Endothelial cell of umbilical vein (primary cell): ENCODE measurements around the gene BRI3. TPM values are rescaled to one million over a fixed set of nuclear protein-coding genes. Genes with fewer than 3 reads are reported as not detected.

Experiments used
- BruUV-seq: library from RNA; stranded (reverse); fragments of 400-500 nt; replicated peaks from 2 replicates; lab custom pipeline; 2021; lab: Mats Ljungman, UMichigan
- CTCF ChIA-PET: fragments of 300-600, 350-600 bp; sonication (Branson Sonifier 250); formaldehyde crosslinking; loops from one replicate; lab custom pipeline; 2021; ENCODE audit warnings: antibody characterized with exemption, inconsistent platforms; lab: Charles Lee
- POLR2A ChIA-PET: fragments of 300-600, 350-600 bp; sonication (Branson Sonifier 250); formaldehyde crosslinking; loops from one replicate; lab custom pipeline; 2021; ENCODE audit warnings: antibody characterized with exemption, inconsistent platforms; lab: Charles Lee
- DNase-seq: peaks from one replicate; pipeline ENCODE4 v3.0.0-alpha.2; 2011; ENCODE audit warnings: low read depth, low spot score
- FAIRE-seq: peaks from 2 replicates; lab custom pipeline; 2011; peaks lifted over from hg19 to GRCh38; lab: Jason Lieb, UNC
- H2AFZ ChIP-seq: 2 replicates; pipeline ENCODE4 v1.6.0; 2012; ENCODE audit warnings: low read depth, low read length, control low read depth, inconsistent platforms
- H3K27ac ChIP-seq: 2 replicates; pipeline ENCODE4 v1.5.1; 2011; ENCODE audit warnings: low read depth, mild to moderate bottlenecking, control low read depth, low read length, moderate library complexity; ENCODE audit not compliant: insufficient read depth
- H3K27me3 ChIP-seq, 2 experiments: 2 replicates each; pipeline versions ENCODE4 v1.6.0 to v1.6.1; 2011; ENCODE audit warnings: low read length in 2 of 2, mixed read lengths in 1 of 2; ENCODE audit not compliant: control insufficient read depth in 2 of 2, insufficient read depth in 2 of 2
- H3K36me3 ChIP-seq, 2 experiments: 2 replicates in 1 of 2; 3 replicates in 1 of 2; pipeline ENCODE4 v1.5.1; 2011; ENCODE audit warnings: low read length in 2 of 2, mild to moderate bottlenecking in 1 of 2, moderate library complexity in 1 of 2; ENCODE audit not compliant: control insufficient read depth in 2 of 2, insufficient read depth in 2 of 2; ENCODE audit errors: extremely low read depth in 1 of 2
- H3K4me1 ChIP-seq: 3 replicates; pipeline ENCODE4 v1.5.1; 2011; ENCODE audit warnings: mild to moderate bottlenecking, low read length; ENCODE audit not compliant: control insufficient read depth, insufficient read depth; ENCODE audit errors: extremely low read depth
- H3K4me2 ChIP-seq: 2 replicates; pipeline ENCODE4 v1.6.1; 2011; ENCODE audit warnings: low read length, control low read depth, mixed read lengths; ENCODE audit not compliant: insufficient read depth
- H3K4me3 ChIP-seq, 3 experiments: fragments of 200-600 bp in 1 of 3; sonication (generic), shearing (Covaris generic) in 1 of 3; replicated peaks in 1 of 3; 2 replicates each; pipeline ENCODE4 v1.5.1; 2011 to 2016; ENCODE audit warnings: control low read depth in 3 of 3, low read length in 3 of 3, mild to moderate bottlenecking in 2 of 3, inconsistent platforms in 1 of 3, low read depth in 1 of 3, moderate library complexity in 1 of 3; ENCODE audit not compliant: insufficient read depth in 1 of 3
- H3K79me2 ChIP-seq: 2 replicates; pipeline ENCODE4 v1.6.0; 2012; ENCODE audit warnings: low read length, inconsistent platforms; ENCODE audit not compliant: control insufficient read depth, insufficient read depth
- H3K9ac ChIP-seq: replicated peaks from 2 replicates; pipeline ENCODE3; 2011; ENCODE audit warnings: low read length, control low read depth; ENCODE audit not compliant: insufficient read depth; ENCODE audit errors: extremely low read depth
- H3K9me1 ChIP-seq: replicated peaks from 3 replicates; pipeline ENCODE4 v1.6.0; 2011; ENCODE audit warnings: mild to moderate bottlenecking, low read length; ENCODE audit not compliant: control insufficient read depth, insufficient read depth; ENCODE audit errors: extremely low read depth
- H3K9me3 ChIP-seq: replicated peaks from 2 replicates; pipeline ENCODE4 v1.5.1; 2012; ENCODE audit warnings: low read length, inconsistent platforms; ENCODE audit not compliant: control insufficient read depth, insufficient read depth
- H4K20me1 ChIP-seq: replicated peaks from 2 replicates; pipeline ENCODE3; 2011; ENCODE audit warnings: mild to moderate bottlenecking, low read length; ENCODE audit not compliant: control insufficient read depth, insufficient read depth; ENCODE audit errors: extremely low read depth
- CTCF ChIP-seq, 2 donors: IDR thresholded peaks; 1 replicate in 1 of 2; 2 replicates in 1 of 2; pipeline ENCODE4 v1.5.1; 2011; ENCODE audit warnings: low read length in 2 of 2, mild to moderate bottlenecking in 2 of 2, moderate library complexity in 2 of 2, control low read depth in 1 of 2, inconsistent platforms in 1 of 2, low read depth in 1 of 2; ENCODE audit not compliant: insufficient read depth in 1 of 2; ENCODE audit errors: extremely low read depth in 1 of 2
- EZH2 ChIP-seq: IDR thresholded peaks from 2 replicates; pipeline ENCODE4 v1.6.1; 2012; ENCODE audit warnings: borderline replicate concordance, low read depth, mild to moderate bottlenecking, moderate library complexity, low read length, inconsistent platforms; ENCODE audit not compliant: severe bottlenecking
- FOS ChIP-seq: IDR thresholded peaks from 2 replicates; pipeline ENCODE4 v1.6.1; 2011; ENCODE audit warnings: mild to moderate bottlenecking, low read length, moderate library complexity, borderline replicate concordance; ENCODE audit not compliant: insufficient read depth
- GATA2 ChIP-seq: IDR thresholded peaks from 2 replicates; pipeline ENCODE4 v1.7.0; 2011; ENCODE audit warnings: low read depth, mild to moderate bottlenecking, moderate library complexity, mixed read lengths, low read length; ENCODE audit not compliant: insufficient read length, insufficient read depth
- JUN ChIP-seq: IDR thresholded peaks from 2 replicates; pipeline ENCODE4 v1.6.1; 2011; ENCODE audit warnings: borderline replicate concordance, low read depth; ENCODE audit not compliant: insufficient read length, insufficient read depth
- MAX ChIP-seq: IDR thresholded peaks from 2 replicates; pipeline ENCODE4 v1.6.1; 2011; ENCODE audit not compliant: insufficient read depth, insufficient read length
- MYC ChIP-seq: IDR thresholded peaks from one replicate; pipeline ENCODE4 v1.6.1; 2011; ENCODE audit warnings: mild to moderate bottlenecking, low read depth, low read length
- POLR2A ChIP-seq: IDR thresholded peaks from 2 replicates; pipeline ENCODE4 v1.6.1; 2012; ENCODE audit warnings: low read depth, mild to moderate bottlenecking, control low read depth, low read length
- POLR2AphosphoS5 ChIP-seq: IDR thresholded peaks from 2 replicates; pipeline ENCODE4 v1.6.1; 2012; ENCODE audit warnings: low read depth, mild to moderate bottlenecking, control low read depth, low read length, moderate library complexity; ENCODE audit not compliant: insufficient read depth
- dilution Hi-C: fragments of 300-500 bp; cut with MboI; formaldehyde crosslinking; loops from one replicate; pipeline ENCODE4 v1.15.0; 2019; ENCODE audit warnings: low sequenced_read_pairs; ENCODE audit not compliant: extremely low pct_ligation_motif_present
- intact Hi-C: fragments of 100-400 bp; cut with micrococcal nuclease; formaldehyde crosslinking; loops from one replicate; pipeline ENCODE4 v1.10.0; 2022
- polyA plus RNA-seq, 4 experiments: library from polyadenylated mRNA; depleted of rRNA in 3 of 4; stranded (reverse) in 3 of 4; unstranded in 1 of 4; fragments of >200 nt; gene quantifications; 2 replicates each; pipeline versions ENCODE4 v1.2.1 to v1.2.3, GENCODE V29; 2011 to 2012; ENCODE audit warnings: missing spikeins in 1 of 4
- total RNA-seq: library from RNA; stranded (reverse); gene quantifications from 2 replicates; pipeline ENCODE4 v1.2.3, GENCODE V29; 2021

BRI3 gene
- total and polyA plus RNA-seq, 2 donors (not counting 3 experiments of a cell fraction or from before 2014, with no cell fraction given): 214 to 317 TPM

- Histone ChIP-seq H3K4me2 (no peak overlapping the region), H3K79me2 (peaks cover 22% of the 10 kb centered on the region), H3K9me3 (no peaks in the 10 kb centered on the region), H3K27me3 (no peaks in the 10 kb centered on the region), H2AFZ (no peak overlapping the region), H3K9me1 (no peaks in the 10 kb centered on the region), H3K4me3 (no peak overlapping the region), H3K4me1 (peaks cover 11% of the 10 kb centered on the region), H3K36me3 (peaks cover 0 to under 1% of the 10 kb centered on the region in 2 experiments), H4K20me1 (no peaks in the 10 kb centered on the region), H3K27ac (no peak overlapping the region), H3K9ac (no peak overlapping the region)
- DNase-seq: no peak
- TF ChIP-seq CTCF (IDR thresholded peaks at IDR 0.05; ENCODE audit: extremely low read depth in 1 of 2, insufficient read depth in 1 of 2, low read depth in 1 of 2, low read length in 2 of 2) (no peak), JUN (no peak), GATA2 (no peak), POLR2A (no peak), EZH2 (no peak), MYC (no peak), MAX (no peak), POLR2AphosphoS5 (no peak), FOS (no peak)
- ChIA-PET POLR2A (no interaction called here), CTCF (interaction anchor here (1.3 to 4.2 kb wide), 2 partner anchors 11 to 18 kb away, joined by 4 to 21 read pairs; no protein-coding TSS in a partner anchor)
- FAIRE-seq: no peak
- dilution Hi-C loops (no loop called here), intact Hi-C loops (no loop called here)
- BruUV-seq: no TSS peak
Observed at GRCh38 chr7:98278936-98279335, 2.5 kb upstream of the BRI3 start.
